Stimulated activated CD8-positive, alpha-beta memory T cell treated with anti-CD3 and anti-CD28 coated beads, Interleukin-15, amount 100 ng/mL, for 48 hours (primary cell): ENCODE measurements around the gene PPP1R9A.

ENCODE experiments used
- DNase-seq, 2 donors: peaks; one replicate each; pipeline ENCODE4 v3.0.0-alpha.2; 2020; ENCODE audit warnings: low read depth in 2 of 2

Gene PPP1R9A

DNA sequence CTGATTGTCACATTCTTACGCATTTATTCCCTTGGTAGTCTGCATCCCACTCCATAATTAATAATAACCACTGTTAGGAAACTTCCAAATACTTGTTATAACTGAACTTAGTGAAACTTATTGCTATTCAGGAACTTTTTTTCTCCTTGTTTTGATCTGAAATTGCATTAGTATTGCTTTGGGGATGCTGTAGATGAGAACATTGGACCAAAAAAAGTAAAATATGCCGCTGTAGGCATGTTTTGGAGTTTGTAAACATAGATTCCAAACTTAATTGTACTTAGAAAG, 1.7 kb downstream of the PPP1R9A start:
- no peak for DNase-seq

DNA sequence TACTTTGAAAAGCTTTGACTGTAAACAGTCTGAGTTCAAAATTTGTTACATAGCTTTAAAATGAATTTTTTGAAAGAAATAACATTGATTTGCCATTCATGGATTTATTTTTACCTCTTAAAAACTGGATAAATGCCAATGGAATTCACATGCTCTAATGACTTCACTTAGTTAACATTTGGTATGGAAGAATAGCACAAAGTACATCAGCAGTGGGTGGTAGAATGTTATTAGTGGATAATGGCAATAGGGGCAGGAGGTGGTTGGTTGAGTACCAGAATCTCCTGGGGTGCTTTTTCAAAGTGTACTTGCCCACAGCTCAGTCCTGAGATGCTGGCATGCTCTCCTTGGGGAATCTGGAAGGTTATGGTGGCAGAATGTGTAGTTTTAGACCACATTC, 4.7 kb downstream of the PPP1R9A start:
- DNase-seq: no peak

DNA sequence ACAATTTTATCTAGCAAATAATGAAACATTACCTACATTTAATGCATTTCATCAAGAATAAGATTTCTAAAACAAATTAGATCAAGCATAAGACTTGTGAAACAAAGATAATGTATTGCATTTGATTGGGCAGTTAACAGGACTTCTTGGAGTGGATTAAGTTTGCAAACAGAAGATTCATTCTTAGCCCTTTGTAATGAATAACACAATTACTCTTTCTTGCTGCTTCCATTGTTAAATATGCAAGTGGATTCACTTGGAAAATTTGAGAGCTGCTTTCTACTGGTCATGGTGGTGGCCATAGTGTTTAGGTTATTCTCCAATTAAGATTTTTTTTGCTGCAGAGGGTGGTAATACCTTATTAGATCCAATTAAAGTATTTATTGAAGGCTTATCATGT, 6.0 kb downstream of the PPP1R9A start:
- no peak for DNase-seq

DNA sequence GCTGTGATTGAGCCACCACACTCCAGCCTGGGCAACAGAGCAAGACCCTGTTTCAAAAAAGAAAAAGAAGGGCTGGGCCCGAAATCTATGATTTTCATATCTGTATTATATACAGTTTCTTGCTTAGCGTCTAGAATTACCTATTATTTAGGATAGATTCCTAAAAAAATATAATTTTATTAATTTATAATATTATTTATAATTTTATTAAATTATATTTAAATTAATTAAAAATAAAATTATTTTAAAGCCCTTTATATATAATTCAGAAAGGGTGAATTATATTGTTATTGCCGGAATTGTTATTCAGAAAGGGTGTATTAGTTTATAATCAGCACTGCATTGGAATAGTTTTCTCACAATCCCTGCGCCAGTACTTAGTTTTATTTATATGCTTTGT, 14.5 kb downstream of the PPP1R9A start:
- DNase-seq: no peak

DNA sequence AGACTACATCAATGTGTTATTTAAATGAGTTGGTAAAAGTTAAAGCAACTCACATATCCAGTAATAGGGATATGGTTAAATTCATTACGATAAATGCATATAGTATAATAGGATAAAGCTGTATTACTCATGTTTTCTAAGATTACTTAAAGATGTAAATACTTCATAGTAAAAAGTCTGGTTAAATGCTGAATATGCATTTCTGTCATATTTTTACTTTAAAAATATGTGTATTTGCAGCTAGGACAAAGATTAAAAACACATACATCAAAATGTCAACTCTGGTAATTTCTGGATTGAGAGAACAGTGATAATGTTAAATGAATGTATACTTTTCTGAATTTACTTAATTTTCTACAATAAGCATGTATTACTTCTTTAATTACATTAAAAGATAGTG, 15.1 kb downstream of the PPP1R9A start:
- DNase-seq: no peak

DNA sequence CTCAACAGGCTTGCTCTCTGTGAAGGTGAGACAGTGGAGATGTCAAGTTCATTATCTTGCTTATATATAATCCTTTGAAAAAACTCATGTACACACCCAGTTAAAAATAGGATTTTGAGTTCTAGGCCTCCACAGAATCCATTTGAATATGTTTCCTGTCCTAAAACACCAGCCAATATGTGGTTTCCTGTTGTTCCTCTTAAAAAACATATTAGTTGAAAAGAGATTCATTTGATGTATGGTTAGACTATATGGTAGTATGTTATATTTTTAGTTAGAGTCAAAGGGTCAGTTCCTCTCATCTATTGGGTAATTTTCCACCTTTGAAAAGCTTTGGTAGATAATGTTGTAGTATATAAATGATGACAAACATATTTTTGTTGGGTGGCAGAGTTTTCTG, 16.0 kb downstream of the PPP1R9A start:
- no peak for DNase-seq

DNA sequence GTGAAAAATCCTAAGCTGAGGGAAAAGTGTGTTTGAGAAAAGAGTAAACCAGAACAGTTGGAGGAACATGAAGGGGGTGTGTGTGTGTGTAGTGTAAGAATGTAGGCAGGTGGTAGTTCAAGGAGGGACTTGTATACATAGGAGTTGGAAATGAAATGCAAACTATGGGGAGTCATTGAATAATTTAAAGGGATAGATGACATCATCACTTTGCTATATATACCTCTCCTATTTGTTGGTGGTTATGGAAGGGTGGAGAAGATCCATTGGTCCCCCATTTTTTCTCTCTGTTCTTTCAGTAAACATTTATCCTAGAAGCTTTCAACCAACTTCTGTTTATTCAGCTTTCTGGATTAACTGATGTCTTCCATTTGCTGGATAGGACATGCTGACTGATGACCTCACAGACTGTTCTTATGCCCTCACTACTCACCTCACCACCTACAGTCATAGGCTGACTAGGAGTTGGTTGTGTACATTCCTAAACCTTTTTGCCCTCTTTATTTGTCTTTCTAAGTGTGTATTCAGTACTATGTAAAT, 20.8 kb downstream of the PPP1R9A start:
- no peak for DNase-seq

DNA sequence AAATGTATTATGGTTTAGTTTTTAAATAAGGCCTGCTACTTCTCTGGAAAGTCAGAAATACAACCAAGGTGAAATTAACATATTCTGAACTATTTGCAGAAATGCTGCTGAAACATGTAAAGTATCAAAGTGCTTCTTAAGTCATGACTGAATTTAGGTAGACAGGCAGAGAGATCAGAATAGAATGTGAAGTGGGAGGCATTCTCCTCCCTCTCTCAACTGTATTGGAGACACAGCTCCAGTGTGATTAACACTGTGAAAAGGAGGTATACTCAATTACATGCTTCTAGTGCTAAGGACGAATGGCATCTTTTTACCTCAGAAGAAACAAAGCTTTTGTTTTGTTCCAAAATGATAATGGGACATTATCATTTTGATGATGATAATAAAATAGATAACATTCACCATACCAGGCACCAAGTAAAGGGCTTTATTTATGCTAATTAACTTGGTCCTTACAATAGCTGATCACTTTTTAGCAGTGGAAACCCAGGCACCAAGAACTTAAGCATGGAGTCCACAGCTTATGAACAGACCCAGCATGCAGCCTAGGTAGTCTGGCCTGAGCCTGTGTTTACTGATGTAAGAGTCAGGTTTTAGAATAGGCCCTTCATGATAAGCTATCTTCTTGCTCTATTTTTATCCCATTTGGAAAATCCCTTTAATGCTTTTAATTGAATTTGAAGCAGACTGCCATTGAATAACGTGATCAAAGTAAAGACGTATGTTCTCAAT, 26.0 kb downstream of the PPP1R9A start:
- no peak for DNase-seq

DNA sequence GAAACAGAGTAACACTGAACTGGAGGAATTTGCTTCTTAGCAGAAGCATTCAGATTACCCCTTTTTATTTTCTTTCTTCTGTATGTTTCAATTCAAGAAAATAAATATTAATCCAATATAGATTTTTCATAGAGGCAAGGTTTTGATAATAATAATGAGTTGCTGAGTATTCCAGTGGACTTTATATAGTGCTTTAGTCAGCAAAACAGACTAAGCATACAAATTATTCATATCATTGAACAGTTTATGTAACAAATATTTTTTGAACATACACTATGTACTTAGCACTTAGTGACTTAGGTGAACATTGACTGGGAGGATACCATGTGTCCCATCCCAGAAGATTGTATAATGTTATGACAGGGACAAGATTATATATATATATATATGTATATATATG, 32.0 kb downstream of the PPP1R9A start:
- DNase-seq: no peak

DNA sequence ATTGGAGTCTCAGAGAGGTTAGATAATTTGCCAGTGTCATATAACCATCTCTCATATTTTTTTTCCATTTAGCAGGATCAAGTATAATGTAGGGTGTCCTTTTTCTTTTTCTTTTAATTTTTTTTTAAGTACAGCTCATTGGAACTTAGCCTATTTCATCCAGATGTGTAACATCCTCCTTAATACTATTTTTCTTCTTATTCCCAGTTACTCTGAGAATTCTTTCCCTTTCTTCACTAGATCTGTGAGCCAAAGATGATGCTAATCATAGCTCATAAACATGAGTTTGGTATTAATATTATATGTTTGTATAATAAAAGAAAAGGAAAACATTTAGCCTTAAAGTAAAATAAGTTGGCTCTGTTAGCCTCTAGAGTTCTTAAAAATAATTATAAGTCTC, 32.8 kb downstream of the PPP1R9A start:
- DNase-seq: no peak

DNA sequence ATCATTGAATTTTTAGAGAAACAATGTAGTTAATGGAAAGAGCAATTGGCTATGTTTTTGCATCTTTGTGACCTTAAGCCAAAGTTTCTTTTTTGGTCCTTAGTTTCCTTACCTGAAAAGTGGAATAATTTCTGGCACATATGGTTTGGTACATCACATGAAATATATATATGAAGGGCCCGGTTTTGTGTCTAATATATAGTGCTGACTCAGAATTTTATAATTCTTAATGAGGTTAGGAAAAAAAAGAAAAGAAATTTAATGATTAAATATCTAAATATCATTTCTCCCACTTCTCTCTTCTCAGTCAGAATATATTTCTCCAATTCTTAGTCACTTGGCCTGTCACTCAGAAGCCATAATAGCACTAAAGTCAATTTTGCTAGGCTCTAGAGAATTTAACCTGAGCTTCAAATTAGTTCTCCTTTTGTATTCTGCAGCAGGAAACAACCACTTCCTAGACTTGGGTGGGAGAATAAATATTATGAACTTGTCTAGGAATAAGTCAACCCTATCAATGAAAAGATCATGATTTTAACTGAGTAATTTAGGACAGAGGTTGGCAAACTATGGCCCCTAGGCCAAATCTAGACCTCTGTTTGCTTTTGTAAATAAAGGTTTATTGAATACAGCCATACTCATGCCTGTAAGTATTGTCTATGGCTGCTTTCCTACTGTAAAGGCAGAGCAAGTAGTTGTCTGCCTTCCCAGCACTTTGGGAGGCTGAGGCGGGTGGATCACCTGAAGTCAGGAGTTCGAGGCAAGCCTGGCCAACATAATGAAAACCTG, 34.6 kb downstream of the PPP1R9A start:
- no peak for DNase-seq

DNA sequence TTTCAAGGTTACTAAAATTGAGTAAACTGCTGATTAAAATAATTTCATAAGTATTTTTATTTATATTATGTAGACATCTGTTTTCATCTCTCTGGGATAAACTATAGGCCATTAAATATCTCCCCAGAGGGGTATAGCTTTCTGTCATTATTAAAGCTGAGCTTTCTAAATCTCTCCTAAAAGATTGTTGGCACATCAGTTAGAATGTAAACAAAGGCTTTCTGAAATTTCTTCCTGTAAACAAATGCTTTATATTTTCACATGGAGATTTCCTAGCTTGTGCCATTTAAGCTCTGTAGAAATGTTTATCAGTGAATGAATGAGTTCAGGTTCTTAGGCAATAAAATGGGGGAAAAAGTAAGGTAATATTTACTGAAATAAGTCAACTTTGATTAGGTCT, 35.7 kb downstream of the PPP1R9A start:
- DNase-seq: no peak

DNA sequence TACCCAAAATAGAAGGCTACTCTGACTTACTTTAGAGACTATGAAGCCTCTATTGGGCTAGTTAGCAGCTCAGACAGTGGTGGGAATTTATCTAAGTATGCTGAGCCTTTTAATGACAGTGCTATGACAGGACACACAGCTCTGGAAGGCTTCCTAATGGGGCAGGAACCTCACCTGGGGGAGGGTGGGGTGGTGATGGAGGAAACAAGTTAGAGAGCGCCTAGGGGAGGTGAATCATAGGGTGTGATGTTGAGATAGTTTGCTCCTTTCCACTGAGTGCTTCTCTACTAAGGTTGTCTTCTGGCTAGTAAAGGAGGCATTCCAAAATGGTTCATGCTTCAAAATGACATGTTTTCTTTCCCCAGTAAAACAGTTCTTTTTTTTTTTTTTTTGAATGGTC, 42.1 kb downstream of the PPP1R9A start:
- DNase-seq: no peak

DNA sequence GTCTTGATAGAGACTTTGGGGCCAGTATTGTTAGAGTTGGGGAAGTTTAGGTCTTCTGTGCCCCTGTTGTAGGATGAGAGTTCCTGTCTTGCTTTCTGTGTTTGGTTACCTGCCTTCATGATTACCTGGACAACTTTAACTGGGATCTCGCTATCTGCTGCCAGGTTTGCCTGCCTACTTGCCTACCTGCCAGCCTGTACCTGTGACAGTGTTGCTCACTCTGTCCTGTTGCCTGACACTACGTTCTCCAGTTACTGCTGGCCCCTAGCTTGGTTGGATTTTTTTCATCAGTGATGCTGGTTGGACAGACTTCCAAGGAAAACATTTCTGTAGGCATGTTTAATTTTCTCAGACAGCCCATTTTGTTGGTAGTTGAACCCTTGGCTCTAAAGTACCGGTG, 48.4 kb downstream of the PPP1R9A start:
- DNase-seq: no peak

DNA sequence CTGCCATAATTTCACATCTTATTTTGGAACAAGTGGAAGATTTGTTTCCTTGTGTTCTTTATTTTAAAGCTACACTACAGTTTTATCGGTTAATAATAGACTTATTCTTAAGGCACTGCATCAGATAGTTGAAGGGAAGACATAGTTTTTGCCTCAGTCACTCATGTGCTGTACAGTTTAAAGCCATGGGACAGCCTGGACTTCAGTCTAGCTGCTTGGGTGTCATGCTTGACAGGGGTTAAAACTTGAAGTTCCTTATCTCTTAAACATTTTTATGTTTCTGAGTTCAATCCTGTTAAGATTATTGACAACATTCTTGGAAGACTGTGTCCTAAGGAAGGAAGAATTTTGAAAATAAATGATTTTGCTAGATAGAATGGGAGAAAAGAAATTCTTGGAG, 49.7 kb downstream of the PPP1R9A start:
- DNase-seq: no peak

DNA sequence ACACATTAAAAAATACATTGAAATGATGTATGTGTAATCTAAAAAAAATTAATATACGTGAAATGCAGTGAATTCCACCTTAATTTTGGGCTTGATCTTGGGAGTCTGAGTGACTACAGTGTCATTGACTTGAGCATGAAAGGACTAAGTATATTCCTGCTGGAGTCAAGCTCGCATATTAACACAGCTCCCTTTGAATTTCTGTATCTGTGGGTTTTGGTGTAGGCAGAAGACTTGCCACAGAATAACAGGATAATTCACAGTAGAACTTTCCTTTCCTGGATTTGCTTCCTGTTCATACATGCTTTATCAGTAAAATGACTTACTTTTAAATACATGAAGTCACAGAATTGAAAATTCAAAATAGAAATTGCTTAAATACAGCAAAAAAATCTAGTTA, 55.3 kb downstream of the PPP1R9A start:
- no peak for DNase-seq

DNA sequence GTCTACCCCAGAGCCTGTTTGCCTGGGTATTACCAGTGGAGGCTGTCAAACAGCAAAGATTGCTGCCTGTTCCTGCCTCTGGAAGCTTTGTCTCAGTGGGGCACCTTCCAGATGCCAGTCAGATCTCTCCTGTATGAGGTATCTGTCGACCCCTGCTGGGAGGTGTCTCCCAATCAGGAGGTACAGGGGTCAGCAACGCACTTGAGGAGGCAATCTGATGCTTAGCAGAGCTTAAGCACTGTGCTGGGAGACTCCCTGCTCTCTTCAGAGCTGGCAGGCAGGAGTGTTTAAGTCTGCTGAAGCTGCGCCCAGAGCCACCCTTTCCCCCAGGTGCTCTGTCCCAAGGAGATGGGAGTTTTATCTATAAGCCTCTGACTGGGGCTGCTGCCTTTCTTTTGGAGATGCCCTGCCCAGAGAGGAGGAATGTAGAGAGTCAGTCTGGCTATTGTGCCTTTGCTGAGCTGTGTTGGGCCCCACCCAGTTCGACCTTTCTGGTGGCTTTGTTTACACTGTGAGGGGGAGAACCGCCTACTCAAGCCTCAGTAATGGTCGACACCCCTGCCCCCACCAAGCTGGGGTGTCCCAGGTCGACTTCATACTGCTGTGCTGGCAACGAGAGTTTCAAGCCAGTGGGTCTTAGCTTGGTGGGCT, 62.2 kb downstream of the PPP1R9A start:
- no peak for DNase-seq

DNA sequence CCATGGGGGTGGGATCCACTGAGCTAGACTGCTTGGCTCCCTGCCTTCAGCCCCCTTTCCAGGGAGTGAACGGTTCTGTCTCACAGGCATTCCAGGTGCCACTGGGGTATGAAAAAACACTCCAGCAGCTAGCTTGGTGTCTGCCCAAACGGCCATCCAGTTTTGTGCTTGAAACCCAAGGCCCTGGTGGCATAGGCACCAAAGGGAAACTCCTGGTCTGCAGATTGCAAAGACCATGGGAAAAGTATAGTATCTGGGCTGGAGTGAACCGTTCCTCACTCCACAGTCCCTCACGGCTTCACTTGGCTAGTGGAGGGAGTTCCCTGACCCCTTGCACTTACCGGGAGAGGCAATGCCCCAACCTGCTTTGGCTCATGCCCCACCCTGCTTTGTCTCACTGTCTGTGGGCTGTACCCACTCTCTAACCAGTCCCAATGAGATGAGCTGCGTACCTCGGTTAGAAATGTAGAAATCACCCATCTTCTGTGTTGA, 62.7 kb downstream of the PPP1R9A start:
- DNase-seq: no peak

DNA sequence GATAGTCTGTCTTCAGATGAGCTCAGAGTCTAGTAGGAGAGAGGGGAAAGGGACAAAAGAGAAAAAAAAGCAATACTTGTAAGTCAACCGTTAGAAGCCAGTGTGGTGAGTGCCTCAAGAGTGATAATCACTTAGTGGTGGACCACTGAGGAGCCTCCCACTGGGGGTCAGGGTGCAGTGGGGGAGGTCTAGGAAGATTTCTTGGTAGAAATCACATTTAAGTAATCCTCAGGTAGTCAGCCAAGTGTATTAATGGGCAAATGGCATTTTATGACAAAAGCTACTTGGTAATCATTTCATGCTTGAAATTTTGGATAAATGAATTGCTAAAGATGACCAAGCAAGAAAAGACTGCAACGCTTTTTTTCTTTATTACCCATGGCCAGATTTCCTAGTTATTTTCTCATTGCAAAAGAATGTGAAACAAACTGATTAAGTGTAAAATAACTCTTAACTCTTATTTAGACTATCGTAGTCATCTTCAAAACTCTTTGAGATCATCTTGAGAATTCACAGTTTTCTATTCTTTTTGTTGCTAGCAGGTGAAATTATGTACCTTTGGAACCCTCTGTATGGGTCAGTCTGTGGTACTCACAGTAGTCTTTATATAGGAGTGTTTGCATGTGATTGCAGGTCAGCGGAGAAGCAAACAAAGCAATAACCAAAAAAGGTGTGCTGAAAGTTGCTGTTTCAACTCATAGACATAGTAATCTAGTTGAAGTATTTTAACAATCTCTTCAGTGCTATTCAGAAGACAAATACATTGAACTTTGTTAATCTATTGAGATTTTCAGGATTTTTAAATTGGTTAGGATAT, 63.9 kb downstream of the PPP1R9A start:
- DNase-seq: no peak

DNA sequence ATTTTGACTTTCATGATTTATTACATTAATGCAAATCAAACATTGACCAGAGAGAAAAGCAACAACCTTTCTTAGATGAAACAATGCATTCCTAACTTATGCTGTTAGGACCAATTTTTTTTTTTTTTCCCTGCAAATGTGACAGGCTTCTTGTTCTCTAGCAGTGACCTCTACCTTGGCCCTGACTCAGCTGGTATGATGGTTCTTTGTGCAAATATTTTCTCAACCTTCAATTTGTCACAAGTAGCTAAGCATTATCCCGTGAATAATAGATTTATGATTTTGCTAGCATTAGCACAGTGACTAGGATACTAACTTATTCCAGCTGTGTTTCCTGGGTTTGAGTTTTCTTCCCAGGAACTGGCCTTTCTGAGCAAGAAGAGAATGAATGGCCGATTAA, 64.9 kb downstream of the PPP1R9A start:
- no peak for DNase-seq

DNA sequence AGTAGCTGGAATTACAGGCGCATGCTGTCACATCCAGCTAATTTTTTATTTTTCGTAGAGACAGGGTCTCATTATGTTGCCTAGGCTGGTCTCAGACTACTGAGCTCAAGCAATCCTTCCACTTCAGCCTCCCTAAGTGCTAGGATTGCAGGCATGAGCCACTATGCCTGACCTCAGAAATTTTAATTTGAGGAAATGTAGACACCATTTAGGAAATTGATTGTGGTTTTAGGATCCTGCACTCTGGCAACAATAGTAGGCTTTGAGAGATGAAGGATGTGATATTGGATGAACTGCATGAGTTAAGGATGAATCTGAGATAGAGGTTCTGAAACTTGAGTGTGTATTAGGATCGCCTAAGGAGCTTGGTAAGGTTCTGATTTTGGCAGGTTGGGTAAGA, 66.5 kb downstream of the PPP1R9A start:
- DNase-seq: no peak

DNA sequence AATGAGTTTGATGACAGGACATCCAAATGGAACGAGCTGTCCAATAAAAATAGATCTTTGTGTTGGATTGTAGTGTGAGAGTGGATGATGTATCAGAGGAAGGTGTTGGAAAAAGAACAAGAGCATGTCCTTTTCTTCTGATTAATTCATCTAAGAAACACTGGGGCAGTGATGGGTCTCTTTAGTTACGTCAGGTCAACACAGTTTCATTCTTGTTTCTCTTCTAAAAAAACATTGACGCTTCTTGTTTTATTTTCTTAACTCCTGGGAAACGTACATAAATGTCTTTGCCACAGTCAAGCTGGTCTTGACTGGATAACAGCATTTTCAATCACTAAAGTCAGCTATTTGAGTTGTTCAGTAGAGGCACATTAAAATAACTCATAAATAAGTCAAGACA, 67.0 kb downstream of the PPP1R9A start:
- no peak for DNase-seq
